Measurements from ENCODE around the gene SHH. TPM values are rescaled to one million over a fixed set of nuclear protein-coding genes. Genes with fewer than 3 reads are reported as not detected.

Gene SHH
- total RNA-seq, 1 experiment from 2014 or later: 22.9 TPM

- in situ Hi-C loops (cut with HindIII; ENCODE audit: low pct_unique_long_range_greater_than_20kb, low sequenced_read_pairs) (no loop called here), intact Hi-C loops (cut with micrococcal nuclease; ENCODE audit: unreplicated experiment) (no loop called here)
- no TSS peak for BruUV-seq (replicated peaks)
Measured at GRCh38 chr7:155756322-155756721, 55.9 kb downstream of the SHH start.

DNA sequence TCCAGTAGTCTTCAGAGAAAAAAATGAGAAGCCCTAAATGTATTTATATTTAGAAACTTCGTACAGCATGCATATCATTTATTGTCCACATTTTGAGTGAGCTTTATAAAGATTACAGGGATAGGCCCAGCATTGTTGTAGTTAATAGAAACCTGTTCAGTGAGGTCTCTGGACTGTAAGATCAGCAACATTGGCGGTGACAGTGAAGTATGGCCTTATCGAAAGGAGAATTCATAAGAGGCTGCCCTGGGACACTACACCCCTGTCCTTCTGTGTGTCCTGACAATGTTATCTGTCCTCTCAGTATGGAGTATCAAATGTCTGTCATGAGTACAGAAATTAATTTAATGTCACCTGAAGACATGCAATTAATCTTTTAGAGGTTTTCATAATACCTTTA is 57.2 kb downstream of the SHH start:
- TF ChIP-seq, protein P1, sequence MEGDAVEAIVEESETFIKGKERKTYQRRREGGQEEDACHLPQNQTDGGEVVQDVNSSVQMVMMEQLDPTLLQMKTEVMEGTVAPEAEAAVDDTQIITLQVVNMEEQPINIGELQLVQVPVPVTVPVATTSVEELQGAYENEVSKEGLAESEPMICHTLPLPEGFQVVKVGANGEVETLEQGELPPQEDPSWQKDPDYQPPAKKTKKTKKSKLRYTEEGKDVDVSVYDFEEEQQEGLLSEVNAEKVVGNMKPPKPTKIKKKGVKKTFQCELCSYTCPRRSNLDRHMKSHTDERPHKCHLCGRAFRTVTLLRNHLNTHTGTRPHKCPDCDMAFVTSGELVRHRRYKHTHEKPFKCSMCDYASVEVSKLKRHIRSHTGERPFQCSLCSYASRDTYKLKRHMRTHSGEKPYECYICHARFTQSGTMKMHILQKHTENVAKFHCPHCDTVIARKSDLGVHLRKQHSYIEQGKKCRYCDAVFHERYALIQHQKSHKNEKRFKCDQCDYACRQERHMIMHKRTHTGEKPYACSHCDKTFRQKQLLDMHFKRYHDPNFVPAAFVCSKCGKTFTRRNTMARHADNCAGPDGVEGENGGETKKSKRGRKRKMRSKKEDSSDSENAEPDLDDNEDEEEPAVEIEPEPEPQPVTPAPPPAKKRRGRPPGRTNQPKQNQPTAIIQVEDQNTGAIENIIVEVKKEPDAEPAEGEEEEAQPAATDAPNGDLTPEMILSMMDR (IDR thresholded peaks at IDR 0.05): no peak
- no peak for TF ChIP-seq TCF7L2 (IDR thresholded peaks at IDR 0.05; ENCODE audit: low read depth, low read length)
- TF ChIP-seq POLR2AphosphoS5 (IDR thresholded peaks at IDR 0.05; ENCODE audit: low read depth, low read length): no peak
- no peak for TF ChIP-seq SIN3A (IDR thresholded peaks at IDR 0.05; ENCODE audit: borderline replicate concordance, insufficient read depth, low read depth, low read length)
- TF ChIP-seq REST (IDR thresholded peaks at IDR 0.05; ENCODE audit: insufficient read depth in 1 of 2, low read depth in 2 of 2, low read length in 1 of 2): no peak
- in situ Hi-C loops (cut with HindIII; ENCODE audit: low pct_unique_long_range_greater_than_20kb, low sequenced_read_pairs): no loop called here
- no peaks in the 10 kb centered on the region for H3K9me3 ChIP-seq (ENCODE audit: control insufficient read depth, insufficient read depth, low read depth, low read length)
- H3K27me3 ChIP-seq (ENCODE audit: control insufficient read depth, insufficient read depth, low read length): no peaks in the 10 kb centered on the region
- POLR2A ChIA-PET: no interaction called here
- intact Hi-C loops (cut with micrococcal nuclease; ENCODE audit: unreplicated experiment): no loop called here
- CTCF ChIA-PET: no interaction called here
- ATAC-seq: no peak
- H3K4me1 ChIP-seq (ENCODE audit: control insufficient read depth, insufficient read depth, low read length): no peaks in the 10 kb centered on the region
- no peak overlapping the region for H3K4me3 ChIP-seq (ENCODE audit: low read depth in 2 of 2, low read length in 2 of 2)
- H3K27ac ChIP-seq (ENCODE audit: low read length): no peak overlapping the region
- no peak for DNase-seq (ENCODE audit: low read depth, low spot score)
- BruUV-seq (replicated peaks): no TSS peak
- peaks cover 1% of the 10 kb centered on the region; the same call in 1 of the 2 replicates for H3K36me3 ChIP-seq (ENCODE audit: control insufficient read depth, insufficient read depth, low read length)

More at GRCh38 chr7:155756322-155756721, 55.9 kb downstream of the SHH start:
- Histone ChIP-seq H3K4me3 (ENCODE audit: low read depth in 2 of 2, low read length in 2 of 2) (no peak overlapping the region), H3K27ac (ENCODE audit: low read length) (no peak overlapping the region), H3K27me3 (ENCODE audit: control insufficient read depth, insufficient read depth, low read length) (no peaks in the 10 kb centered on the region), H3K4me1 (ENCODE audit: control insufficient read depth, insufficient read depth, low read length) (no peaks in the 10 kb centered on the region), H3K9me3 (ENCODE audit: control insufficient read depth, insufficient read depth, low read depth, low read length) (no peaks in the 10 kb centered on the region), H3K36me3 (ENCODE audit: control insufficient read depth, insufficient read depth, low read length) (peaks cover 2% of the 10 kb centered on the region; the same call in 1 of the 2 replicates)
- ATAC-seq: no peak
- no peak for TF ChIP-seq TCF7L2 (IDR thresholded peaks at IDR 0.05; ENCODE audit: low read depth, low read length)
- TF ChIP-seq REST (IDR thresholded peaks at IDR 0.05; ENCODE audit: insufficient read depth in 1 of 2, low read depth in 2 of 2, low read length in 1 of 2): no peak
- no peak for TF ChIP-seq POLR2AphosphoS5 (IDR thresholded peaks at IDR 0.05; ENCODE audit: low read depth, low read length)
- TF ChIP-seq, protein P1 (IDR thresholded peaks at IDR 0.05): no peak
- no peak for TF ChIP-seq SIN3A (IDR thresholded peaks at IDR 0.05; ENCODE audit: borderline replicate concordance, insufficient read depth, low read depth, low read length)
- no peak for DNase-seq (ENCODE audit: low read depth, low spot score)
- CTCF ChIA-PET: no interaction called here
- POLR2A ChIA-PET: no interaction called here

Data from Panc1 (cell line).